ENCODE measurements around the gene MYO1A. TPM values are rescaled to one million over a fixed set of nuclear protein-coding genes. Genes with fewer than 3 reads are reported as not detected.

The MYO1A gene
- total and polyA plus RNA-seq, 2 of the 13 experiments (the other 11 are each of a cell fraction or from before 2014, with no cell fraction given), result 5.3 to 6.0 TPM

GRCh38 chr12:56993346-56993745, 56.6 kb downstream of the MYO1A start:
- no peak overlapping the region for H3K27ac ChIP-seq (ENCODE audit: extremely low read length, insufficient read depth, low read length)
- FAIRE-seq, result no peak
- no peak for TF ChIP-seq ZMAT3 (CRISPR knock-in tag; conservative IDR thresholded peaks at IDR 0.05)
- no peak for TF ChIP-seq ZBTB8A (CRISPR knock-in tag; IDR thresholded peaks at IDR 0.05; ENCODE audit: borderline replicate concordance, low read depth)
- no peak for TF ChIP-seq PHF20 (CRISPR knock-in tag; IDR thresholded peaks at IDR 0.05)
- no peak for TF ChIP-seq ZBTB1 (CRISPR knock-in tag; IDR thresholded peaks at IDR 0.05; ENCODE audit: borderline replicate concordance)
- no peak for TF ChIP-seq ZFP62 (CRISPR knock-in tag; IDR thresholded peaks at IDR 0.05)
- no peak for TF ChIP-seq ZNF18 (CRISPR knock-in tag; IDR thresholded peaks at IDR 0.05; ENCODE audit: insufficient replicate concordance)
- no peak for TF ChIP-seq NBN (conservative IDR thresholded peaks at IDR 0.05)
- no peak for TF ChIP-seq STAT5B (CRISPR knock-in tag; IDR thresholded peaks at IDR 0.05)
- no peak for TF ChIP-seq RFXANK (CRISPR knock-in tag; IDR thresholded peaks at IDR 0.05)
- TF ChIP-seq HMG20A (CRISPR knock-in tag; IDR thresholded peaks at IDR 0.05; ENCODE audit: borderline replicate concordance), result no peak
- no peak for TF ChIP-seq ISL2 (CRISPR knock-in tag; IDR thresholded peaks at IDR 0.05)
- TF ChIP-seq SNAI1 (CRISPR knock-in tag; IDR thresholded peaks at IDR 0.05; ENCODE audit: borderline replicate concordance), result no peak
- no peak for TF ChIP-seq THAP7 (CRISPR knock-in tag; IDR thresholded peaks at IDR 0.05)
- TF ChIP-seq KDM5A (IDR thresholded peaks at IDR 0.05; ENCODE audit: borderline replicate concordance, low read length), result no peak
- no peak for TF ChIP-seq IKZF5 (CRISPR knock-in tag; IDR thresholded peaks at IDR 0.05)
- no peak for TF ChIP-seq ARID4A (CRISPR knock-in tag; IDR thresholded peaks at IDR 0.05; ENCODE audit: borderline replicate concordance)
- TF ChIP-seq ZUFSP (CRISPR knock-in tag; IDR thresholded peaks at IDR 0.05; ENCODE audit: borderline replicate concordance), result no peak

More at GRCh38 chr12:56993346-56993745, 56.6 kb downstream of the MYO1A start:
- H3K9me3 ChIP-seq (ENCODE audit: low read length), result no peaks in the 10 kb centered on the region
- no peak overlapping the region for H3K9ac ChIP-seq (ENCODE audit: insufficient read depth, low read depth, low read length)
- ChIA-PET POLR2A (no interaction called here), CTCF (ENCODE audit: low intra/inter-chr PET ratio, low total read pairs) (no interaction called here)
- WGBS (ENCODE audit: low lambda C conversion rate), result 49% methylated on average over 6 of the region's 10 CpGs
- H4K20me1 ChIP-seq (ENCODE audit: insufficient read depth, low read length), result no peaks in the 10 kb centered on the region
- in situ Hi-C loops (cut with HindIII; ENCODE audit: extremely low pct_ligation_motif_present, low pct_unique_long_range_greater_than_20kb), result no loop called here
- DNase-seq (ENCODE audit: low spot score) (no peak), ATAC-seq (no peak)
- peaks cover 15% of the 10 kb centered on the region; the same call in 1 of the 2 replicates for H3K4me1 ChIP-seq (ENCODE audit: insufficient read depth, low read length)
- no peaks in the 10 kb centered on the region for H3K79me2 ChIP-seq (ENCODE audit: insufficient read depth, low read length)
- intact Hi-C loops (cut with micrococcal nuclease; ENCODE audit: unreplicated experiment), result no loop called here
- no peaks in the 10 kb centered on the region for H3K36me3 ChIP-seq (replicated peaks in 1 of 2; ENCODE audit: control insufficient read depth in 1 of 2, insufficient read depth in 2 of 2, low read length in 2 of 2)
- H3K4me2 ChIP-seq (ENCODE audit: low read depth, low read length), result no peak overlapping the region
- no peak overlapping the region for H2AFZ ChIP-seq (ENCODE audit: low read length)
- H3K27me3 ChIP-seq (ENCODE audit: control insufficient read depth in 1 of 2, insufficient read depth in 2 of 2, low read length in 2 of 2), result no peaks in the 10 kb centered on the region; a peak in 1 of 5 replicates
- no peak overlapping the region for H3K4me3 ChIP-seq (replicated peaks in 1 of 3; ENCODE audit: insufficient read depth in 1 of 3, low read depth in 2 of 3, low read length in 3 of 3)
- BruUV-seq (replicated peaks), result no TSS peak

Measured in HepG2 (cell line).